Measurements from ENCODE around the gene SEMA6D.

Gene SEMA6D

GRCh38 chr15:47794252-47794914 lies 77.1 kb downstream of the SEMA6D start:
- no peak for DNase-seq (ENCODE audit: low spot score)
- Mint-ChIP-seq H3K27me3 (ENCODE audit: low read depth) (peaks cover 4% of the 10 kb centered on the region), H3K9me3 (no peaks in the 10 kb centered on the region), H3K4me3 (no peak overlapping the region), H3K36me3 (ENCODE audit: low read depth) (no peaks in the 10 kb centered on the region), H3K27ac (no peak overlapping the region), H3K4me1 (ENCODE audit: low read depth) (no peaks in the 10 kb centered on the region)

- Mint-ChIP-seq H3K27me3 (ENCODE audit: low read depth) (peaks cover 4% of the 10 kb centered on the region), H3K4me3 (no peak overlapping the region), H3K27ac (no peak overlapping the region), H3K4me1 (ENCODE audit: low read depth) (no peaks in the 10 kb centered on the region), H3K9me3 (no peaks in the 10 kb centered on the region), H3K36me3 (ENCODE audit: low read depth) (no peaks in the 10 kb centered on the region)
- DNase-seq (ENCODE audit: low spot score): no peak
Measured at GRCh38 chr15:47795864-47796263, 78.6 kb downstream of the SEMA6D start.

GRCh38 chr15:47796339-47796738 lies 79.0 kb downstream of the SEMA6D start:
- Mint-ChIP-seq H3K9me3 (no peaks in the 10 kb centered on the region), H3K27ac (no peak overlapping the region), H3K36me3 (ENCODE audit: low read depth) (no peaks in the 10 kb centered on the region), H3K4me3 (no peak overlapping the region), H3K27me3 (ENCODE audit: low read depth) (peaks cover 4% of the 10 kb centered on the region), H3K4me1 (ENCODE audit: low read depth) (no peaks in the 10 kb centered on the region)
- DNase-seq (ENCODE audit: low spot score): no peak

DNA sequence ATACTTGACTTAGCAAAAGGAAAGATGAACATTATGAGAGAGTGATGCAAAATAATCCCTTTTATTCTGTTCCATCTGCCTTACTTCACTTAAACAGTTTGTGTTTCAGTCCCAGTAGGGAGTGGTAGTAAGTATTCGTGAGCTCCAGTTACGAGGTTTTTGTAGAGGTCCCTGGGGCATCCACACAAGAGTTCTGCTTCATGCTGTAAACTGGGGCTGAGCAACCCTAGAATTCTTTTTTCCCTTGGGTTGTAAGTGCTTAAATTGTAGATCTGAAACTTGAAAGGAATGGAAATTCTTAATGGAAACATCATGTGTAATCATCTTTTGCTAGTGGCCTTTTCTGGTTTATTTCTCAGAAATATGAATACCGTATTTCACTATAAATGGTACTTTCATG lies 79.5 kb downstream of the SEMA6D start:
- Mint-ChIP-seq H3K9me3 (no peaks in the 10 kb centered on the region), H3K27ac (no peak overlapping the region)
- no peak for DNase-seq (ENCODE audit: low spot score)

DNA sequence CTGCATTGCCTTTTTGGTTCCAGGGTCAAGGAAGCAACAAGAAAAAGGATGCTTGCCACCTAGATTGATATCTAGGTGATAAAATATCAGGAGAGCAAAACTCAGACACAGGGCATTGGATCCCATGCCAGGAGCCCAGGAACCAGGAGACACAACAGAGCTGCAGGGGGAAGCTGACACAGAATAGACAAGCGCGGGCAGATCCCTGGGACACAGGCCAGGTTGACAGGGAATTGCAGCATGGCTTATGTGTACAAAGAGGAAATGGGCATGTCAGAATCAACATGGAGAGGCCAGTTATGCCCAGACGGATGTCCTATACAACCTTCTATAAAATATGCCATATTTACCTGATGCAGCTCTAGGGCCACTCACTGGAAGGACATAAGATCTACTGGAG lies 84.2 kb downstream of the SEMA6D start:
- Mint-ChIP-seq H3K27ac (no peak overlapping the region), H3K4me1 (ENCODE audit: low read depth) (no peaks in the 10 kb centered on the region), H3K4me3 (no peak overlapping the region), H3K27me3 (ENCODE audit: low read depth) (peaks cover 3% of the 10 kb centered on the region), H3K36me3 (ENCODE audit: low read depth) (no peaks in the 10 kb centered on the region), H3K9me3 (no peaks in the 10 kb centered on the region)
- no peak for DNase-seq (ENCODE audit: low spot score)

More for the DNA sequence above, 79.5 kb downstream of the SEMA6D start:
- Mint-ChIP-seq H3K27me3 (ENCODE audit: low read depth) (peaks cover 4% of the 10 kb centered on the region), H3K4me3 (no peak overlapping the region), H3K4me1 (ENCODE audit: low read depth) (no peaks in the 10 kb centered on the region), H3K36me3 (ENCODE audit: low read depth) (no peaks in the 10 kb centered on the region)

GRCh38 chr15:47802216-47802615 lies 84.9 kb downstream of the SEMA6D start:
- DNase-seq (ENCODE audit: low spot score): no peak
- no peaks in the 10 kb centered on the region for H3K36me3 Mint-ChIP-seq (ENCODE audit: low read depth)
- H3K4me3 Mint-ChIP-seq: no peak overlapping the region
- H3K27ac Mint-ChIP-seq: no peak overlapping the region
- H3K27me3 Mint-ChIP-seq (ENCODE audit: low read depth): peaks cover 3% of the 10 kb centered on the region
- no peaks in the 10 kb centered on the region for H3K4me1 Mint-ChIP-seq (ENCODE audit: low read depth)
- no peaks in the 10 kb centered on the region for H3K9me3 Mint-ChIP-seq

- Mint-ChIP-seq H3K36me3 (ENCODE audit: low read depth) (no peaks in the 10 kb centered on the region), H3K4me1 (ENCODE audit: low read depth) (no peaks in the 10 kb centered on the region), H3K4me3 (no peak overlapping the region), H3K27me3 (ENCODE audit: low read depth) (peaks cover 3% of the 10 kb centered on the region), H3K27ac (no peak overlapping the region), H3K9me3 (no peaks in the 10 kb centered on the region)
- no peak for DNase-seq (ENCODE audit: low spot score)
Measured at GRCh38 chr15:47803767-47804166, 86.5 kb downstream of the SEMA6D start.

DNA sequence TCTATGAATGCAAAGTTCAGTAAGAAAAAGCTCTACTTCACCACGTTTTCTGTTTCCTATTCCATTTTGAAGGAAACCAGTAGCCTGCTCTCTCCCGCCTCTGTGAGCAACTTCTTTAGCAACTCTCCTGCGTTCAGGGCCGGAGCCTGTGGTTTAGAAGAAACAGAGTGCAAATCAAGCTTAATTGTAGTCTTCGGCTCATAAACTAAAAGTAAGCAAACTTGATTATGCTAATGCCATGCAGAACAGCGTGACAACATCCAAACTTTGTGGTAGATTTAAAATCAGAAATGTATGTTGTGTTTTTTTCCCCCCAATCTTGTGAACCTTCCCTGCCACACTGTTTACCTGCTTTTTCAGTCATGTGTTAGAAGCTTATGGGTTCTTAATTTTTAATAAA lies 87.4 kb downstream of the SEMA6D start:
- Mint-ChIP-seq H3K9me3 (no peaks in the 10 kb centered on the region), H3K27me3 (ENCODE audit: low read depth) (peaks cover 3% of the 10 kb centered on the region), H3K27ac (no peak overlapping the region), H3K36me3 (ENCODE audit: low read depth) (no peaks in the 10 kb centered on the region), H3K4me1 (ENCODE audit: low read depth) (no peaks in the 10 kb centered on the region), H3K4me3 (no peak overlapping the region)
- no peak for DNase-seq (ENCODE audit: low spot score)

GRCh38 chr15:47806008-47806407 lies 88.7 kb downstream of the SEMA6D start:
- no peak overlapping the region for H3K27ac Mint-ChIP-seq

DNA sequence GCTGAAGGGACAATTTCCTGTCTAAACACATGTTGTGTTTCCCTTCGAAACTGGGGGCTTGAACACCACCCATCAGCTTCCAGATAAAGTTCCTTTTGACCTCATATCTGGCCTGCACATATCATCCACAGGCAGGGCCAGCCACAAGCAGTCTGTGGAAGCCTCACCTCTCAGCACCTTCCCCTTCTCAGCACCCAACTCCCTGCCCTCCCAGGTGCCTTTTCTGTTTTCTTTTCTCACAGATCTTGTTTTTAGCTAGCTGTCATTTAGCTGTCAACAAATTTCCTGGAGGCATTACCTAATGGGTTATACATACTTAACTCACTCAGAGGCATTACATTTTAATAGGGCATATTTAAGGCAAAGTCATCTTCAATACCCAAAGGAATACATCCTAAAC lies 93.9 kb downstream of the SEMA6D start:
- no peak overlapping the region for H3K4me3 Mint-ChIP-seq
- H3K4me1 Mint-ChIP-seq (ENCODE audit: low read depth): peaks cover 21% of the 10 kb centered on the region
- no peaks in the 10 kb centered on the region for H3K27me3 Mint-ChIP-seq (ENCODE audit: low read depth)
- no peak overlapping the region for H3K27ac Mint-ChIP-seq
- H3K9me3 Mint-ChIP-seq: no peaks in the 10 kb centered on the region
- DNase-seq (ENCODE audit: low spot score): no peak
- no peaks in the 10 kb centered on the region for H3K36me3 Mint-ChIP-seq (ENCODE audit: low read depth)

More at GRCh38 chr15:47806008-47806407, 88.7 kb downstream of the SEMA6D start:
- Mint-ChIP-seq H3K4me3 (no peak overlapping the region), H3K27me3 (ENCODE audit: low read depth) (peaks cover 3% of the 10 kb centered on the region), H3K9me3 (no peaks in the 10 kb centered on the region), H3K4me1 (ENCODE audit: low read depth) (no peaks in the 10 kb centered on the region), H3K36me3 (ENCODE audit: low read depth) (no peaks in the 10 kb centered on the region)
- no peak for DNase-seq (ENCODE audit: low spot score)

- Mint-ChIP-seq H3K36me3 (ENCODE audit: low read depth) (no peaks in the 10 kb centered on the region), H3K4me3 (no peak overlapping the region), H3K9me3 (no peaks in the 10 kb centered on the region), H3K27me3 (ENCODE audit: low read depth) (peaks cover 5% of the 10 kb centered on the region), H3K4me1 (ENCODE audit: low read depth) (peaks cover 21% of the 10 kb centered on the region), H3K27ac (no peak overlapping the region)
- DNase-seq (ENCODE audit: low spot score): no peak
Measured at GRCh38 chr15:47812470-47812999, 95.2 kb downstream of the SEMA6D start.

DNA sequence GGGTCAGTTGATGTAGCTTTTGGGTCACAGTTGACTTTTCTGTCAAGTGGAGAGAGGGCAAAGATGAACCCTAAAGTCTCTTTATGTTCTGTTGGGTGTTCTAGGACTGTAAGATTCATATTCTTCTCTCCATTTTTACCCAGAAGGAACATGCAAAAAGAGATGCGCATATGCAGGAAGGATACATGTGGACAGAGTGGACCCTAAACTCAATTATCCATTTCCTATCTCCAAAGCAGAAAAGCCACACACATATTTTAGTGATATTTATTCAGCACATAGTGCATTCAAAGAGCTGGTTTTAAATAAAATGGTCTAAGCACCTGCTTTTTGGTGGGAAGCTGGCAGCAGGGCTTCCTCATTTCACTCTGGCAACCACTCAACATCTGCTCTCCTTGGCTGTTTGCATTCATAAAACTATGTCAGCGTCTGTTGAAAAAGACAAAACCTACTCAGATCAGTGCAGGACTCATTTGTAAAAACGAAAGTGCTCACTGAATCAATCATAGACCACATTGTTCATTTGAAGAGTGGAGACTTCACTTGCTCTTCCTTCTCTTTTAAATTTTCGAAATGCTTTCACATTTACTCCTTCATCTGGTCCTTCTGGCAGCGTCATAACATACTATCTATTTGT lies 96.6 kb downstream of the SEMA6D start:
- DNase-seq (ENCODE audit: low spot score): peak; percentile 17
- Mint-ChIP-seq H3K27me3 (ENCODE audit: low read depth) (peaks cover 10% of the 10 kb centered on the region), H3K36me3 (ENCODE audit: low read depth) (no peaks in the 10 kb centered on the region), H3K4me3 (peak overlapping the region; percentile 56), H3K9me3 (no peaks in the 10 kb centered on the region), H3K27ac (peak overlapping the region; percentile 66), H3K4me1 (ENCODE audit: low read depth) (peaks cover 21% of the 10 kb centered on the region)

DNA sequence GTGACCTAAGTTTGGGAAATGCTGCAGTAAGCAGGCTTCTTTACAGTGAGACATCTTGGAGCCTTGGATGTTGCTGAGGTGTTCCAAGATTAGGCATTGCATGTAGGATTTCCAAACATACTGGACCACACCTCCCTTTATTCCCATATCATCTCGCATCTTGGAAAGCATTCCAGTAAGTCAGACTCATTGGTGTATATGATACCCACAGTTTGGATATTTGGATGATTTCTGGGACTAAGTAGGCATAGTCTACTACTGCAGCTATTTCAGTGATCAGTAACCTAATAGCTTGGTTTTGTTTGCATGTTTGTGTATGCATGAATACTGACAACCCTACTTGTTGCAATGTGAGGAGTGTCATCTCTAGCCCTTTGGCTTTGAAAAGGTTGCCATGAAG lies 97.3 kb downstream of the SEMA6D start:
- Mint-ChIP-seq H3K9me3 (no peaks in the 10 kb centered on the region), H3K4me3 (no peak overlapping the region), H3K27ac (no peak overlapping the region), H3K36me3 (ENCODE audit: low read depth) (no peaks in the 10 kb centered on the region), H3K4me1 (ENCODE audit: low read depth) (peaks cover 21% of the 10 kb centered on the region), H3K27me3 (ENCODE audit: low read depth) (peaks cover 14% of the 10 kb centered on the region)
- no peak for DNase-seq (ENCODE audit: low spot score)

DNA sequence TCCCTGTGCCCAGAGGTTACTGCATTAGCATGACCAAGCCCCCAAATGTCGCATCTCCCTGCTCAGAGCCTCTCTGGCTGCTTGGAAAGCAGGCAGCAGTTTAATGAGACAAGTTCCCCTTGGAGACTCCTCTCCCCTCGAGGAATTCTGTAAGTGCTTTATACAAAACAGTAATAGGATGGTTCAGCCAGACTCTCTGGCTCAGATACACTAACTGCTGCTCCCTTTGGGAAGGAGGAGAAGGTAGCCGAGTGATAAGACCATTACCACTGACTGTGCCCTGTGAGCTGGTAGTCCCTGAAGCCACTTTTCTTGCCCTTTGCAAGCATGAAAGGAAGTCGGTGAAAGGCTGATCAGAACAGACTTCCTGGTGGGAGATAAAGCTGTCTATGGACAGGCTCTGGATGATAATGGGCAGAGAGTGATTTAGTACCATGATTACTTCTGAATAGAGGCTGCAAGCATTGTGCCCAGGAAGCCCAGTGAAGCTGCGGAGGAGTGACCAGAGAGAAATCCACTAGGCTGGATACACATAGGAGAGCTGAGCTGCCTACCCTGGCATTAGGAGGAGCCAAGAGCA lies 100.8 kb downstream of the SEMA6D start:
- H3K36me3 Mint-ChIP-seq (ENCODE audit: low read depth): no peaks in the 10 kb centered on the region
- H3K27ac Mint-ChIP-seq: no peak overlapping the region
- DNase-seq (ENCODE audit: low spot score): no peak
- H3K4me1 Mint-ChIP-seq (ENCODE audit: low read depth): peaks cover 13% of the 10 kb centered on the region
- no peak overlapping the region for H3K4me3 Mint-ChIP-seq
- no peaks in the 10 kb centered on the region for H3K9me3 Mint-ChIP-seq
- peaks cover 15% of the 10 kb centered on the region for H3K27me3 Mint-ChIP-seq (ENCODE audit: low read depth)

All from T-helper 2 cell treated with Interferon-gamma antibody and Interleukin-4, amounts not matched to agents 5 μg/mL and 100 μg/mL, for 36 hours (primary cell).